Measurements from ENCODE around the gene LAMTOR1. TPM values are rescaled to one million over a fixed set of nuclear protein-coding genes. Genes with fewer than 3 reads are reported as not detected.

LAMTOR1 gene
- total and polyA plus RNA-seq, 2 donors (not counting 3 experiments of a cell fraction or from before 2014, with no cell fraction given) = 95.1 to 174 TPM

DNA sequence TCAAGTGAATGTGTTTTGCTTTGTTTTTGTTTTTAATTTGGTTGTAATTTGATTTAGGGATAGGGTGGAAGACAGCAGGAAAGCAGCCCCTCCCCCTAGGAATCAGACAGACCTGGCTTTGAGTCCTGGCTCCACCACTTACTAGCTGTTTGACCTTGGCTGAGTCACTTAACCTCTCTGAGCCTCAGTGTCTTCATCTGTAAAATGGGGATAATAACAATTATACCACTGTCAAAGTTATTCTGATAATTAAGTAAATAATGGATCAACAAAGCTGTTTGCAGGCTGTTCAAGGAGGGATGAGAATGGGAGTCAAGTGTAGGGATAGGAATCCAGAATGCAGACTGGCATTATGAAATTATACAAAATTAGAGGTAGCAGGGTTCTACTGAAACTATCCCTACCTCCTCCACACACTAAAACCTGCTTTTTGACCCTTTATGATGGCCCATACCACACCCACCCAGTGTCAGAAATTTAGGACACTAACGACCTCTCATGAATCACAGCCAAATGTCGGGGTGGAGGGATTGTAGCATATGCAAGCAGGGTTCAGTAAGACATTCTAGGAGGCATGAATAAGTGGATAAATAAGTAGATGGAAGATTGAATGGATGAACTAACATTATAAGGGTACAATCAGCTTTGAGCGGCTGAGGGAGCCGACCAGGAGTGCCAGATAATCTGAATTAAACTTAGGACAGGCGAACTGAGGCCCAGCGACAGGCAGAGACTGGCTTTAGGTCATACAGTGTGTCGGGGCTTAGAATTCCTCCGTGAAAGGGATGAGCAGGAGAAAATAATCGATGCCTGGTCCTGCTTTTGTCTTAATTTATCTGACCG, 8.4 kb upstream of the LAMTOR1 start:
- Histone ChIP-seq H2AFZ (ENCODE audit: low read depth, low read length) (peak overlapping the region; percentile 27), H3K4me1 (ENCODE audit: control insufficient read depth, extremely low read depth, insufficient read depth, low read length) (peaks cover 14% of the 10 kb centered on the region), H3K4me3 (replicated peaks in 1 of 3; ENCODE audit: insufficient read depth in 1 of 3, low read depth in 1 of 3, low read length in 3 of 3) (peak overlapping the region; percentile 14 to 53 (median 35)), H3K4me2 (ENCODE audit: insufficient read depth, low read length) (peak overlapping the region; percentile 93), H3K27me3 (ENCODE audit: control insufficient read depth in 2 of 2, insufficient read depth in 2 of 2, low read length in 2 of 2) (no peaks in the 10 kb centered on the region), H3K9me3 (replicated peaks; ENCODE audit: control insufficient read depth, insufficient read depth, low read length) (no peaks in the 10 kb centered on the region), H4K20me1 (replicated peaks; ENCODE audit: control insufficient read depth, extremely low read depth, insufficient read depth, low read length) (no peaks in the 10 kb centered on the region), H3K27ac (ENCODE audit: insufficient read depth, low read depth, low read length) (peak overlapping the region; percentile 90), H3K79me2 (ENCODE audit: control insufficient read depth, insufficient read depth, low read length) (no peaks in the 10 kb centered on the region), H3K9me1 (replicated peaks; ENCODE audit: control insufficient read depth, extremely low read depth, insufficient read depth, low read length) (no peaks in the 10 kb centered on the region), H3K36me3 (ENCODE audit: control insufficient read depth in 2 of 2, extremely low read depth in 1 of 2, insufficient read depth in 2 of 2, low read length in 2 of 2) (no peaks in the 10 kb centered on the region), H3K9ac (replicated peaks; ENCODE audit: extremely low read depth, insufficient read depth, low read length) (peak overlapping the region; percentile 95)
- dilution Hi-C loops (cut with MboI; ENCODE audit: extremely low pct_ligation_motif_present, low sequenced_read_pairs) (no loop called here), intact Hi-C loops (cut with micrococcal nuclease) (loop anchor here (1.0 to 5.0 kb wide), 6 partner anchors 8 to 321 kb away; partner anchors contain the start of genes CLPB, LAMTOR1, LRRC51 and NUMA1)
- DNase-seq (ENCODE audit: low read depth, low spot score) = no peak
- ChIA-PET POLR2A (interaction anchor here (1.0 to 1.2 kb wide), 4 partner anchors 11 to 184 kb away, joined by 3 to 5 read pairs (median 3); no protein-coding TSS in a partner anchor), CTCF (interaction anchor here (1.3 to 3.8 kb wide), 3 partner anchors 11 to 86 kb away, joined by 5 to 19 read pairs (median 13); no protein-coding TSS in a partner anchor)
- no peak for FAIRE-seq
- BruUV-seq (replicated peaks) = TSS peak; percentile 87
- TF ChIP-seq EZH2 (IDR thresholded peaks at IDR 0.05; ENCODE audit: borderline replicate concordance, low read depth, low read length, severe bottlenecking) = no peak
- TF ChIP-seq, protein P1, sequence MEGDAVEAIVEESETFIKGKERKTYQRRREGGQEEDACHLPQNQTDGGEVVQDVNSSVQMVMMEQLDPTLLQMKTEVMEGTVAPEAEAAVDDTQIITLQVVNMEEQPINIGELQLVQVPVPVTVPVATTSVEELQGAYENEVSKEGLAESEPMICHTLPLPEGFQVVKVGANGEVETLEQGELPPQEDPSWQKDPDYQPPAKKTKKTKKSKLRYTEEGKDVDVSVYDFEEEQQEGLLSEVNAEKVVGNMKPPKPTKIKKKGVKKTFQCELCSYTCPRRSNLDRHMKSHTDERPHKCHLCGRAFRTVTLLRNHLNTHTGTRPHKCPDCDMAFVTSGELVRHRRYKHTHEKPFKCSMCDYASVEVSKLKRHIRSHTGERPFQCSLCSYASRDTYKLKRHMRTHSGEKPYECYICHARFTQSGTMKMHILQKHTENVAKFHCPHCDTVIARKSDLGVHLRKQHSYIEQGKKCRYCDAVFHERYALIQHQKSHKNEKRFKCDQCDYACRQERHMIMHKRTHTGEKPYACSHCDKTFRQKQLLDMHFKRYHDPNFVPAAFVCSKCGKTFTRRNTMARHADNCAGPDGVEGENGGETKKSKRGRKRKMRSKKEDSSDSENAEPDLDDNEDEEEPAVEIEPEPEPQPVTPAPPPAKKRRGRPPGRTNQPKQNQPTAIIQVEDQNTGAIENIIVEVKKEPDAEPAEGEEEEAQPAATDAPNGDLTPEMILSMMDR (IDR thresholded peaks at IDR 0.05; ENCODE audit: extremely low read depth in 1 of 2, insufficient read depth in 1 of 2, low read depth in 1 of 2, low read length in 2 of 2) = no peak
- no peak for TF ChIP-seq MYC (IDR thresholded peaks at IDR 0.05; ENCODE audit: low read depth, low read length)
- TF ChIP-seq GATA2 (IDR thresholded peaks at IDR 0.05; ENCODE audit: insufficient read depth, insufficient read length, low read depth, low read length) = no peak
- no peak for TF ChIP-seq JUN (IDR thresholded peaks at IDR 0.05; ENCODE audit: borderline replicate concordance, insufficient read depth, insufficient read length, low read depth)
- TF ChIP-seq POLR2A (IDR thresholded peaks at IDR 0.05; ENCODE audit: low read depth, low read length) = no peak
- no peak for TF ChIP-seq FOS (IDR thresholded peaks at IDR 0.05; ENCODE audit: borderline replicate concordance, insufficient read depth, low read length)
- TF ChIP-seq, protein P2, sequence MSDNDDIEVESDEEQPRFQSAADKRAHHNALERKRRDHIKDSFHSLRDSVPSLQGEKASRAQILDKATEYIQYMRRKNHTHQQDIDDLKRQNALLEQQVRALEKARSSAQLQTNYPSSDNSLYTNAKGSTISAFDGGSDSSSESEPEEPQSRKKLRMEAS (IDR thresholded peaks at IDR 0.05; ENCODE audit: insufficient read depth, insufficient read length) = no peak
- TF ChIP-seq POLR2AphosphoS5 (IDR thresholded peaks at IDR 0.05; ENCODE audit: insufficient read depth, low read depth, low read length) = no peak
